NCI-H1105 (cell line): Measurements from ENCODE around the gene ISCA1.

Source experiments
- DNase-seq: peaks from one replicate; lab custom pipeline; 2025; lab: John Stamatoyannopoulos, UW

ISCA1 gene

GRCh38 chr9:86230858-86231257, 51.5 kb downstream of the ISCA1 start:
- no peak for DNase-seq

- no peak for DNase-seq
Observed at GRCh38 chr9:86222667-86223066, 59.7 kb downstream of the ISCA1 start.

GRCh38 chr9:86219606-86220005, 62.7 kb downstream of the ISCA1 start:
- DNase-seq: no peak

GRCh38 chr9:86217076-86217755, 65.1 kb downstream of the ISCA1 start:
- DNase-seq: no peak
